K562 (cell line): ENCODE measurements around the gene ATP5F1D. TPM values are rescaled to one million over a fixed set of nuclear protein-coding genes. Genes with fewer than 3 reads are reported as not detected.
A peak's percentile ranks its signal among the peaks of the same experiment; 100 is the strongest.

Experiments used
- ARNT ChIP-seq, 2 experiments: fragments of 450-650 bp; IDR thresholded peaks; 2 replicates each; pipeline ENCODE4 v1.6.1; 2016; ENCODE audit warnings: mild to moderate bottlenecking in 1 of 2
- BCL6 ChIP-seq: fragments of 250-450 bp; sonication (Bioruptor Pico); IDR thresholded peaks from 2 replicates; pipeline ENCODE4 v1.4.0; 2020
- CHCHD3 ChIP-seq: fragments of 250-450 bp; sonication (Bioruptor Pico); IDR thresholded peaks from 2 replicates; pipeline ENCODE4 v2.1.2; 2022; ENCODE audit warnings: mild to moderate bottlenecking
- E2F1 ChIP-seq: sonication (generic); formaldehyde crosslinking; IDR thresholded peaks from 2 replicates; pipeline ENCODE4 v1.8.1; 2023; ENCODE audit warnings: mild to moderate bottlenecking, missing genetic modification reagents, moderate library complexity
- FOS ChIP-seq: IDR thresholded peaks from 3 replicates; pipeline ENCODE4 v1.6.1; 2011; ENCODE audit not compliant: insufficient read length; ENCODE audit errors: extremely low read depth
- KDM1A ChIP-seq, 2 experiments: fragments of 450-650 bp; IDR thresholded peaks; 2 replicates each; pipeline ENCODE4 v1.6.1; 2016; ENCODE audit warnings: mild to moderate bottlenecking in 2 of 2
- MYNN ChIP-seq, 2 experiments: sonication (generic); formaldehyde crosslinking in 1 of 2; IDR thresholded peaks; 2 replicates each; pipeline versions ENCODE4 v1.5.0 to v1.6.1; 2016 to 2020; ENCODE audit warnings: antibody characterized with exemption in 1 of 2, missing genetic modification reagents in 1 of 2
- NFXL1 ChIP-seq: fragments of 450-650 bp; formaldehyde crosslinking; IDR thresholded peaks from 2 replicates; pipeline ENCODE4 v1.4.0; 2021; ENCODE audit warnings: mild to moderate bottlenecking
- RBFOX2 ChIP-seq: fragments of 200-400 bp; formaldehyde crosslinking; IDR thresholded peaks from 2 replicates; pipeline ENCODE4 v1.6.1; 2017; ENCODE audit warnings: low read depth, mild to moderate bottlenecking, low read length, moderate library complexity
- SMARCE1 ChIP-seq: fragments of 450-650 bp; IDR thresholded peaks from 2 replicates; pipeline ENCODE4 v1.7.1; 2016; ENCODE audit warnings: mild to moderate bottlenecking
- TCF7 ChIP-seq: sonication (generic); IDR thresholded peaks from 2 replicates; pipeline ENCODE4 v1.6.1; 2016; ENCODE audit warnings: antibody characterized with exemption, borderline replicate concordance
- TGIF2 ChIP-seq: sonication (generic); formaldehyde crosslinking; IDR thresholded peaks from 2 replicates; pipeline ENCODE4 v1.8.1; 2022; ENCODE audit warnings: mild to moderate bottlenecking, missing genetic modification reagents, moderate library complexity
- WHSC1 ChIP-seq: IDR thresholded peaks from one replicate; pipeline ENCODE4 v1.6.1; 2012; ENCODE audit warnings: low read length, control low read depth, inconsistent platforms
- ZNF277 ChIP-seq: fragments of 250-450 bp; sonication (Bioruptor Pico); IDR thresholded peaks from 2 replicates; pipeline ENCODE4 v1.8.0; 2022; ENCODE audit warnings: inconsistent platforms, mild to moderate bottlenecking, moderate library complexity, borderline replicate concordance
- ZNF444 ChIP-seq: fragments of 250-450 bp; sonication (Bioruptor Pico); IDR thresholded peaks from 2 replicates; pipeline ENCODE4 v1.4.0; 2020; ENCODE audit warnings: mild to moderate bottlenecking, moderate library complexity
- ZNF766 ChIP-seq: fragments of 200-800 bp; sonication (Bioruptor generic); conservative IDR thresholded peaks from 2 replicates; pipeline ENCODE4 v1.6.1; 2016; ENCODE audit warnings: missing genetic modification characterization, missing compliant biosample characterization
- polyA plus RNA-seq, 8 experiments: library from polyadenylated mRNA; depleted of rRNA in 4 of 8; stranded (reverse) in 5 of 8; unstranded in 3 of 8; fragments of >200 nt; fragmentation: Nextera tagmentation in 2 of 8; fragmentation: Illumina TruSeq in 1 of 8; extraction: Ambion mirVana in 2 of 8; extraction: Trizol in 1 of 8; gene quantifications; 2 replicates each; pipeline versions ENCODE4 v1.2.1 to v1.2.3, GENCODE V29; 2011 to 2014; ENCODE audit warnings: inconsistent platforms in 1 of 8, missing spikeins in 1 of 8
- total RNA-seq, 7 experiments: library from RNA; depleted of rRNA in 6 of 7; stranded (reverse); fragments of >200 nt in 6 of 7; fragmentation: Illumina TruSeq in 2 of 7; extraction: Trizol in 2 of 7; gene quantifications; 2 replicates each; pipeline versions ENCODE4 v1.2.1 to v1.2.3, GENCODE V29; 2011 to 2021; ENCODE audit warnings: low replicate concordance in 1 of 7
- TF ChIP-seq, protein P1 (sequence below): fragments of 450-650 bp; conservative IDR thresholded peaks from 2 replicates; pipeline ENCODE4 v1.6.1; 2016; ENCODE audit warnings: missing genetic modification characterization, low read depth, mild to moderate bottlenecking, missing compliant biosample characterization, moderate library complexity
- TF ChIP-seq, protein P2 (sequence below): sonication (generic); formaldehyde crosslinking; IDR thresholded peaks from 2 replicates; pipeline ENCODE4 v1.9.0; 2022; ENCODE audit warnings: mild to moderate bottlenecking, missing genetic modification reagents
- TF ChIP-seq, protein P3 (sequence below): sonication (generic); formaldehyde crosslinking; IDR thresholded peaks from 2 replicates; pipeline ENCODE4 v1.8.0; 2022; ENCODE audit warnings: mild to moderate bottlenecking, missing genetic modification reagents
- TF ChIP-seq, protein P4 (sequence below): sonication (generic); formaldehyde crosslinking; IDR thresholded peaks from 2 replicates; pipeline ENCODE4 v1.8.0; 2022; ENCODE audit warnings: missing genetic modification reagents, mild to moderate bottlenecking, moderate library complexity, borderline replicate concordance

The ATP5F1D gene
- total and polyA plus RNA-seq, 9 of the 15 experiments (the other 6 are each of a cell fraction or from before 2014, with no cell fraction given) = 3.9 to 409 (median 36.8) TPM

DNA sequence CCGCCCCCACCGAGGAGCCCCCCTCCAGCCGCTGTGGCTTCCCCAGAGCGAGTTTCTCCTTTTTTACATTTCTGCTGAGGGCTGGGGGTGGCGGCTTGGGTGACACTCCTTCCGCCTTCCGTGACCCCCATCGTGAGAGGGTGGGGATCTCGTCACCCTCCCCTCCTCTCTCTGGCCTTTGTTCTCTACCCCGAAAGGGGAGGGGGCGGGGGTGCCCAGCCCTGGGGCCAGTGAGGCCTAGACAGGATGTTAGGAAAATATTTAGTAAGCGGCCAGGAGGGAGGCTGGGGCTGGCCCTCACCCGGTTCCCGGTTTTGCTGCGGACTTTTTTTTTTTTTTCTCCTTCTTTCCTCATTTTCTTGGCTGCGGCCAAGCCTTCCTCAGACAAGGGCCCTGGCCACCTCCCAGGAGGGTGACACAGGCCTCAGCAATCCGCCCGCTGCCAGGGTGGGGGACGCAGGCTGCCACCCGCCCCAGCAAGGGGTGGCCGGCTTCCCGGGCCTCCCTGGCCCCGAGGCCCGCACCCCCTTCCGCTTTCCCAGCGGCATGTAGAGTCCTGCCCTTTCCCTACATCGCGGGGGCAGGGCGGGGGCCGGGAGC is 10.8 kb downstream of the ATP5F1D start (continued):
- TF ChIP-seq BCL6 (CRISPR knock-in tag) (no peak), NFXL1 (no peak), FOS (no peak), SMARCE1 (no peak), ARNT (IDR thresholded peaks at IDR 0.05) (no peak), CHCHD3 (CRISPR knock-in tag) (no peak), RBFOX2 (peak; percentile 23), WHSC1 (no peak), ZNF444 (CRISPR knock-in tag) (peak; percentile 91), MYNN (IDR thresholded peaks at IDR 0.05) (no peak), MYNN (CRISPR knock-in tag; IDR thresholded peaks at IDR 0.05) (no peak), TCF7 (no peak), ZNF766 (no peak), TGIF2 (CRISPR knock-in tag) (no peak), E2F1 (CRISPR knock-in tag) (no peak), ZNF277 (CRISPR knock-in tag) (no peak), KDM1A (IDR thresholded peaks at IDR 0.05) (peak in 1 of 2 experiments; percentile 80; a peak in 1 of 4 replicates)
- TF ChIP-seq, protein P1, sequence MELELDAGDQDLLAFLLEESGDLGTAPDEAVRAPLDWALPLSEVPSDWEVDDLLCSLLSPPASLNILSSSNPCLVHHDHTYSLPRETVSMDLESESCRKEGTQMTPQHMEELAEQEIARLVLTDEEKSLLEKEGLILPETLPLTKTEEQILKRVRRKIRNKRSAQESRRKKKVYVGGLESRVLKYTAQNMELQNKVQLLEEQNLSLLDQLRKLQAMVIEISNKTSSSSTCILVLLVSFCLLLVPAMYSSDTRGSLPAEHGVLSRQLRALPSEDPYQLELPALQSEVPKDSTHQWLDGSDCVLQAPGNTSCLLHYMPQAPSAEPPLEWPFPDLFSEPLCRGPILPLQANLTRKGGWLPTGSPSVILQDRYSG (tag) = no peak
- TF ChIP-seq, protein P2, sequence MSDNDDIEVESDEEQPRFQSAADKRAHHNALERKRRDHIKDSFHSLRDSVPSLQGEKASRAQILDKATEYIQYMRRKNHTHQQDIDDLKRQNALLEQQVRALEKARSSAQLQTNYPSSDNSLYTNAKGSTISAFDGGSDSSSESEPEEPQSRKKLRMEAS (CRISPR knock-in tag) = no peak
- TF ChIP-seq, protein P3, sequence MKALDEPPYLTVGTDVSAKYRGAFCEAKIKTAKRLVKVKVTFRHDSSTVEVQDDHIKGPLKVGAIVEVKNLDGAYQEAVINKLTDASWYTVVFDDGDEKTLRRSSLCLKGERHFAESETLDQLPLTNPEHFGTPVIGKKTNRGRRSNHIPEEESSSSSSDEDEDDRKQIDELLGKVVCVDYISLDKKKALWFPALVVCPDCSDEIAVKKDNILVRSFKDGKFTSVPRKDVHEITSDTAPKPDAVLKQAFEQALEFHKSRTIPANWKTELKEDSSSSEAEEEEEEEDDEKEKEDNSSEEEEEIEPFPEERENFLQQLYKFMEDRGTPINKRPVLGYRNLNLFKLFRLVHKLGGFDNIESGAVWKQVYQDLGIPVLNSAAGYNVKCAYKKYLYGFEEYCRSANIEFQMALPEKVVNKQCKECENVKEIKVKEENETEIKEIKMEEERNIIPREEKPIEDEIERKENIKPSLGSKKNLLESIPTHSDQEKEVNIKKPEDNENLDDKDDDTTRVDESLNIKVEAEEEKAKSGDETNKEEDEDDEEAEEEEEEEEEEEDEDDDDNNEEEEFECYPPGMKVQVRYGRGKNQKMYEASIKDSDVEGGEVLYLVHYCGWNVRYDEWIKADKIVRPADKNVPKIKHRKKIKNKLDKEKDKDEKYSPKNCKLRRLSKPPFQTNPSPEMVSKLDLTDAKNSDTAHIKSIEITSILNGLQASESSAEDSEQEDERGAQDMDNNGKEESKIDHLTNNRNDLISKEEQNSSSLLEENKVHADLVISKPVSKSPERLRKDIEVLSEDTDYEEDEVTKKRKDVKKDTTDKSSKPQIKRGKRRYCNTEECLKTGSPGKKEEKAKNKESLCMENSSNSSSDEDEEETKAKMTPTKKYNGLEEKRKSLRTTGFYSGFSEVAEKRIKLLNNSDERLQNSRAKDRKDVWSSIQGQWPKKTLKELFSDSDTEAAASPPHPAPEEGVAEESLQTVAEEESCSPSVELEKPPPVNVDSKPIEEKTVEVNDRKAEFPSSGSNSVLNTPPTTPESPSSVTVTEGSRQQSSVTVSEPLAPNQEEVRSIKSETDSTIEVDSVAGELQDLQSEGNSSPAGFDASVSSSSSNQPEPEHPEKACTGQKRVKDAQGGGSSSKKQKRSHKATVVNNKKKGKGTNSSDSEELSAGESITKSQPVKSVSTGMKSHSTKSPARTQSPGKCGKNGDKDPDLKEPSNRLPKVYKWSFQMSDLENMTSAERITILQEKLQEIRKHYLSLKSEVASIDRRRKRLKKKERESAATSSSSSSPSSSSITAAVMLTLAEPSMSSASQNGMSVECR (CRISPR knock-in tag) = no peak
- TF ChIP-seq, protein P4, sequence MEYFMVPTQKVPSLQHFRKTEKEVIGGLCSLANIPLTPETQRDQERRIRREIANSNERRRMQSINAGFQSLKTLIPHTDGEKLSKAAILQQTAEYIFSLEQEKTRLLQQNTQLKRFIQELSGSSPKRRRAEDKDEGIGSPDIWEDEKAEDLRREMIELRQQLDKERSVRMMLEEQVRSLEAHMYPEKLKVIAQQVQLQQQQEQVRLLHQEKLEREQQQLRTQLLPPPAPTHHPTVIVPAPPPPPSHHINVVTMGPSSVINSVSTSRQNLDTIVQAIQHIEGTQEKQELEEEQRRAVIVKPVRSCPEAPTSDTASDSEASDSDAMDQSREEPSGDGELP (CRISPR knock-in tag) = 0 out of 2 replicates have a peak, but pooled peaks have one; percentile 12
